ENCODE data around the gene LINGO3. TPM values are rescaled to one million over a fixed set of nuclear protein-coding genes. Genes with fewer than 3 reads are reported as not detected.

Gene LINGO3
- total and polyA plus RNA-seq, 2 donors (not counting 3 experiments of a cell fraction or from before 2014, with no cell fraction given), result not detected

DNA sequence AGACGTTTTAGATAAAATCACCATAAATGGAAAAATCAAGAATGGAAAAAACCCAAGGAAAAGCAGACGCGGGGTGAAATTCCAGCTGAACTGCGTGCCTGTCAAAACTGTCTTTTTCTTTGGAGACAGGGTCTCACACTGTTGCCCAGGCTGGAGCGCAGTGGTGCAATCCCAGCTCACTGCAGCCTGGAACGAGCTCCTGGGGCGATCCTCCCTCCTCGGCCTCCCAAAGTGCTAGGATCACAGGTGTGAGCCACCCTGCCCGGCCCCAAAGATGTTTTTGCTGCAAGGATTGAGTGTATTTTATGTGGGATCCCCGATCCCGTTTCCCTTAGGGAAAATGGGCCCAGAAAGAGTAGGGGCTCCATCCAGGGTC lies 25.1 kb downstream of the LINGO3 start:
- Histone ChIP-seq H3K27me3 (ENCODE audit: control insufficient read depth in 2 of 2, insufficient read depth in 2 of 2, low read length in 2 of 2) (peaks cover 2 to 6% of the 10 kb centered on the region in 2 experiments), H4K20me1 (replicated peaks; ENCODE audit: control insufficient read depth, extremely low read depth, insufficient read depth, low read length) (no peaks in the 10 kb centered on the region), H3K4me2 (ENCODE audit: insufficient read depth, low read length) (no peak overlapping the region), H2AFZ (ENCODE audit: low read depth, low read length) (no peak overlapping the region), H3K4me1 (ENCODE audit: control insufficient read depth, extremely low read depth, insufficient read depth, low read length) (peaks cover 9% of the 10 kb centered on the region), H3K9me1 (replicated peaks; ENCODE audit: control insufficient read depth, extremely low read depth, insufficient read depth, low read length) (no peaks in the 10 kb centered on the region), H3K27ac (ENCODE audit: insufficient read depth, low read depth, low read length) (no peak overlapping the region), H3K36me3 (ENCODE audit: control insufficient read depth in 2 of 2, extremely low read depth in 1 of 2, insufficient read depth in 2 of 2, low read length in 2 of 2) (no peaks in the 10 kb centered on the region), H3K79me2 (ENCODE audit: control insufficient read depth, insufficient read depth, low read length) (no peaks in the 10 kb centered on the region), H3K4me3 (replicated peaks in 1 of 3; ENCODE audit: insufficient read depth in 1 of 3, low read depth in 1 of 3, low read length in 3 of 3) (no peak overlapping the region), H3K9ac (replicated peaks; ENCODE audit: extremely low read depth, insufficient read depth, low read length) (no peak overlapping the region), H3K9me3 (replicated peaks; ENCODE audit: control insufficient read depth, insufficient read depth, low read length) (no peaks in the 10 kb centered on the region)
- BruUV-seq (replicated peaks), result no TSS peak
- ChIA-PET CTCF (interaction anchor here (1.0 to 1.3 kb wide), 2 partner anchors 109 to 331 kb away, joined by 3 read pairs; no protein-coding TSS in a partner anchor), POLR2A (no interaction called here)
- TF ChIP-seq EZH2 (IDR thresholded peaks at IDR 0.05; ENCODE audit: borderline replicate concordance, low read depth, low read length, severe bottlenecking) (no peak), POLR2A (IDR thresholded peaks at IDR 0.05; ENCODE audit: low read depth, low read length) (no peak), JUN (IDR thresholded peaks at IDR 0.05; ENCODE audit: borderline replicate concordance, insufficient read depth, insufficient read length, low read depth) (no peak), GATA2 (IDR thresholded peaks at IDR 0.05; ENCODE audit: insufficient read depth, insufficient read length, low read depth, low read length) (no peak), FOS (IDR thresholded peaks at IDR 0.05; ENCODE audit: borderline replicate concordance, insufficient read depth, low read length) (no peak), MYC (IDR thresholded peaks at IDR 0.05; ENCODE audit: low read depth, low read length) (no peak), POLR2AphosphoS5 (IDR thresholded peaks at IDR 0.05; ENCODE audit: insufficient read depth, low read depth, low read length) (no peak)
- TF ChIP-seq, protein P1, sequence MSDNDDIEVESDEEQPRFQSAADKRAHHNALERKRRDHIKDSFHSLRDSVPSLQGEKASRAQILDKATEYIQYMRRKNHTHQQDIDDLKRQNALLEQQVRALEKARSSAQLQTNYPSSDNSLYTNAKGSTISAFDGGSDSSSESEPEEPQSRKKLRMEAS (IDR thresholded peaks at IDR 0.05; ENCODE audit: insufficient read depth, insufficient read length), result no peak
- TF ChIP-seq, protein P2, sequence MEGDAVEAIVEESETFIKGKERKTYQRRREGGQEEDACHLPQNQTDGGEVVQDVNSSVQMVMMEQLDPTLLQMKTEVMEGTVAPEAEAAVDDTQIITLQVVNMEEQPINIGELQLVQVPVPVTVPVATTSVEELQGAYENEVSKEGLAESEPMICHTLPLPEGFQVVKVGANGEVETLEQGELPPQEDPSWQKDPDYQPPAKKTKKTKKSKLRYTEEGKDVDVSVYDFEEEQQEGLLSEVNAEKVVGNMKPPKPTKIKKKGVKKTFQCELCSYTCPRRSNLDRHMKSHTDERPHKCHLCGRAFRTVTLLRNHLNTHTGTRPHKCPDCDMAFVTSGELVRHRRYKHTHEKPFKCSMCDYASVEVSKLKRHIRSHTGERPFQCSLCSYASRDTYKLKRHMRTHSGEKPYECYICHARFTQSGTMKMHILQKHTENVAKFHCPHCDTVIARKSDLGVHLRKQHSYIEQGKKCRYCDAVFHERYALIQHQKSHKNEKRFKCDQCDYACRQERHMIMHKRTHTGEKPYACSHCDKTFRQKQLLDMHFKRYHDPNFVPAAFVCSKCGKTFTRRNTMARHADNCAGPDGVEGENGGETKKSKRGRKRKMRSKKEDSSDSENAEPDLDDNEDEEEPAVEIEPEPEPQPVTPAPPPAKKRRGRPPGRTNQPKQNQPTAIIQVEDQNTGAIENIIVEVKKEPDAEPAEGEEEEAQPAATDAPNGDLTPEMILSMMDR (IDR thresholded peaks at IDR 0.05; ENCODE audit: extremely low read depth in 1 of 2, insufficient read depth in 1 of 2, low read depth in 1 of 2, low read length in 2 of 2), result no peak
- FAIRE-seq (no peak), DNase-seq (ENCODE audit: low read depth, low spot score) (no peak)
- intact Hi-C loops (cut with micrococcal nuclease), result no loop called here
- dilution Hi-C loops (cut with MboI; ENCODE audit: extremely low pct_ligation_motif_present, low sequenced_read_pairs), result no loop called here

Measured in endothelial cell of umbilical vein (primary cell).